ENCODE data around the gene CGB3.

Gene CGB3

DNA sequence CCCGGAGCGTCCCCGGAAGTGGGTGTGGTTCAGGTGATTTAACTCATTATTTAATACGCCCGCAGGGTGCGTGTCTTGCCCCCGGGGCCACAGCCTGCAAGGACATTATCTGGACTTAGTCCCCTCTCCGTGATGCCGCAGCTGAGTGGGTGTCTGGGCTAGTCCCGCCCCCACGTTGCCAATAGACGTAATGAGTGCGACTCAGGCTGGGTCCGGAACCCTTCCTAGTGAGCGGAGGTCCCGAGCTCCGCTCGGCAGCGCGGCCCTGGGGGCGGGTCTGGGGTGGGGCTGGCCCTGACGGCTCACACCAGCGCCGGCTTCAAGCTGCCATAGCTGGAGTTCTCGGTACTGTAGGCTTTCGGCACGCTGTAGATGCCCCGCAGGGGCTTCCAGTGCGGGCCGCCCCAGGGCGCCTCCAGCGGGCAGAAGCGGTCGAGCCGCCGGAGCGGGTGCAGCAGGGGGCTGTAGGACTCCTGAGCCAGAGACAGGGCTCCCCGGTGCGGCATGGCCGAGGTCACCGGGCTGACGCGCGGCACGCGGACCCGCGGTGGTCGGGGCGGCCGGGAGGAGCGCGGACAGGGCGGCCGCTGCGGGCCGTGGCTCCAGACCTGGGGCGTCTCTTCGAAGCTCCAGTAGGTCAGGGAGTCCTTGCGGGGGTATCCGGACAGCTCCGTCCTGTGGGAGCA is 6.3 kb downstream of the CGB3 start:
- Histone ChIP-seq H3K4me3 (ENCODE audit: low read depth, low read length) (peak overlapping the region; percentile 47), H3K27me3 (replicated peaks) (no peaks in the 10 kb centered on the region), H3K27ac (no peak overlapping the region), H3K36me3 (replicated peaks) (peaks cover 11% of the 10 kb centered on the region)
- DNase-seq = peak; percentile 57
- in situ Hi-C loops (cut with HindIII; ENCODE audit: low pct_ligation_motif_present, low sequenced_read_pairs) = no loop called here
- TF ChIP-seq, protein P1, sequence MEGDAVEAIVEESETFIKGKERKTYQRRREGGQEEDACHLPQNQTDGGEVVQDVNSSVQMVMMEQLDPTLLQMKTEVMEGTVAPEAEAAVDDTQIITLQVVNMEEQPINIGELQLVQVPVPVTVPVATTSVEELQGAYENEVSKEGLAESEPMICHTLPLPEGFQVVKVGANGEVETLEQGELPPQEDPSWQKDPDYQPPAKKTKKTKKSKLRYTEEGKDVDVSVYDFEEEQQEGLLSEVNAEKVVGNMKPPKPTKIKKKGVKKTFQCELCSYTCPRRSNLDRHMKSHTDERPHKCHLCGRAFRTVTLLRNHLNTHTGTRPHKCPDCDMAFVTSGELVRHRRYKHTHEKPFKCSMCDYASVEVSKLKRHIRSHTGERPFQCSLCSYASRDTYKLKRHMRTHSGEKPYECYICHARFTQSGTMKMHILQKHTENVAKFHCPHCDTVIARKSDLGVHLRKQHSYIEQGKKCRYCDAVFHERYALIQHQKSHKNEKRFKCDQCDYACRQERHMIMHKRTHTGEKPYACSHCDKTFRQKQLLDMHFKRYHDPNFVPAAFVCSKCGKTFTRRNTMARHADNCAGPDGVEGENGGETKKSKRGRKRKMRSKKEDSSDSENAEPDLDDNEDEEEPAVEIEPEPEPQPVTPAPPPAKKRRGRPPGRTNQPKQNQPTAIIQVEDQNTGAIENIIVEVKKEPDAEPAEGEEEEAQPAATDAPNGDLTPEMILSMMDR (IDR thresholded peaks at IDR 0.05; ENCODE audit: low read depth, low read length, missing control alignments) = peak; percentile 66

DNA sequence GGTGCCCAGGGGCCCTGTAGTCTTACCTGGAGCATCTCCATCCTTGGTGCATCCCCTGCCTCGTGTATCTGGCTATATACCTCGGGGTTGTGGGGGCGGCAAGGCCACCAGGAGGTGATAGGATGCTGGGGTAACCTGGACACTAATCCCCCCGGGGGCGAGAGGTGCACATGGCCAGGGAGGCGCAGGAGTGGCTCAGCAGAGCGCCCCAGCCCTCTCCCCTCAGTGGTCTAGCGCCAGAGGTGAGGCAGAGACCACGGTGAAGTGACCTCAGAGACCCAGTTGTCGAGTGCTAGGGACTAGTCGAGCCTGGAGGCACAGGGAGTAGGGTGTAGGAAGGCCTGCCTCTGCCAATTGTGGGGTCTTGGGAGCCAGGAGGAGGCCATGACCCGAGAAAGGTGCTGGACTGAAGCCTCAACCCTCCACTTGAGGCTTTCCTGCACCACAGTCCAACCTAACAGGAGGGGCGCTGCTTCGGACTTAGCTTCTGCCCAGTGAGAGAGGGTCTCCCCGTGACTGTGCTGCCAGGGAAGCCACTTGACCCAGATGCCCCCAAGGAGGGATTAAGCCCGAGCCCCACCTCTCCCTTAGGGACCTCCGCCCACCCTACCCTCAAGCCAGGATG is 7.0 kb downstream of the CGB3 start, which contains the start of gene LHB:
Gene LHB, minus strand, starts transcription at position 51 of the 625 bp plus-strand sequence. Its CDS starts 10 bp downstream, at position 41.
- H3K27ac ChIP-seq = no peak within 1 kb of the TSS
- TF ChIP-seq, protein P1 (IDR thresholded peaks at IDR 0.05; ENCODE audit: low read depth, low read length, missing control alignments) = peak; percentile 11
- in situ Hi-C loops (cut with HindIII; ENCODE audit: low pct_ligation_motif_present, low sequenced_read_pairs) = no loop called here
- peaks cover 14% of the 10 kb centered on the region for H3K36me3 ChIP-seq (replicated peaks)
- peak within 1 kb of the TSS; percentile 47 for H3K4me3 ChIP-seq (ENCODE audit: low read depth, low read length)
- no peaks in the 10 kb centered on the region for H3K27me3 ChIP-seq (replicated peaks)
- DNase-seq = no peak

DNA sequence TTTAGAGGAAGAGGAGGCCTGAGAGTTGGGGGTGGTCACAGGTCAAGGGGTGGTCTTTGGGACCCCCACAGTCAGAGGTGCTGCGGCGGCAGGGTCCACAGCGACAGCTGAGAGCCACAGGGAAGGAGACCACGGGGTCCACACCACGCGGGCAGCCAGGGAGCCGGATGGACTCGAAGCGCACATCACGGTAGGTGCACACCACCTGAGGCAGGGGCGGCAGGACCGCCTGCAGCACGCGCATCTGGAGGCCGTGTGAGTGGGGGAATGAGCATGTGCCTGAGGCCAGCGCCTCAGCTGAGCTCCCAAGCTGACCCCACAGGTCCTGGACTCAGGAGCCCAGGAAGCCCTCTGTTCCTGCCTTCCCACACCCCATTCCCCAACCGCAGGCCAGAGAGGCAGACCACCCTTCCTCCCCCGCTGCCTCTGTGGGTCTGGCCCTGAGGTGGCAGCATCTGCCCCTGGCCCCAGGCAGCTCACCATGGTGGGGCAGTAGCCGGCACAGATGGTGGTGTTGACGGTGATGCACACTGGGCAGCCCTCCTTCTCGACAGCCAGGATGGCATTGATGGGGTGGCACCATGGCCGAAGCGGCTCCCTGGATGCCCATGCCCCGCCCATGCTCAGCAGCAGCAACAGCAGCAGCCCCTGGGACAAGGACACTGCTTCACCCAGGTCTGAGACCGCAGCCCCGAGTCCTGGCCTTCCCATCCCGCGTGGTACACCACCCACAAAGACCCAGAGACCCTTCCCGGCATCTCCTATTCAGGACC is 7.9 kb downstream of the CGB3 start:
- no peak for DNase-seq
- H3K27ac ChIP-seq = no peak overlapping the region
- no peak overlapping the region for H3K4me3 ChIP-seq (ENCODE audit: low read depth, low read length)
- H3K27me3 ChIP-seq (replicated peaks) = no peaks in the 10 kb centered on the region
- H3K36me3 ChIP-seq (replicated peaks) = peaks cover 23% of the 10 kb centered on the region
- in situ Hi-C loops (cut with HindIII; ENCODE audit: low pct_ligation_motif_present, low sequenced_read_pairs) = no loop called here
- TF ChIP-seq, protein P1 (IDR thresholded peaks at IDR 0.05; ENCODE audit: low read depth, low read length, missing control alignments) = no peak

DNA sequence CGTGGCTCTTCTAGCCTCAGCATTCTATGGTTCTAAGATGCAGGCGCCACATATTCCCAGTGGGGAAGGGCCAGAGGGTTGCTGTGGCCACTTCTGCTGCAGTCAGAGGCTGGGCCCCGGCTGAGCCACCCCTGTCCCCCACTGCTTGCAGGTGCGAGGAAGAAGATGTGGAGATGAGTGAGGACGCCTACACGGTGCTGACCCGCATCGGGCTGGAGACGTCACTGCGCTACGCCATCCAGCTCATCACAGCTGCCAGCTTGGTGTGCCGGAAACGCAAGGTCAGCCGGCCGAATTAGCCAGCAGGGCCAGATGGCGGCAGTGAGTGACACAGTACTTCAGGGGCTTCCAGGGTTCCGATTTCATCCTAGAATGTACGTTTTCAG is 9.3 kb downstream of the CGB3 start:
- H3K36me3 ChIP-seq (replicated peaks) = peaks cover 34% of the 10 kb centered on the region

DNA sequence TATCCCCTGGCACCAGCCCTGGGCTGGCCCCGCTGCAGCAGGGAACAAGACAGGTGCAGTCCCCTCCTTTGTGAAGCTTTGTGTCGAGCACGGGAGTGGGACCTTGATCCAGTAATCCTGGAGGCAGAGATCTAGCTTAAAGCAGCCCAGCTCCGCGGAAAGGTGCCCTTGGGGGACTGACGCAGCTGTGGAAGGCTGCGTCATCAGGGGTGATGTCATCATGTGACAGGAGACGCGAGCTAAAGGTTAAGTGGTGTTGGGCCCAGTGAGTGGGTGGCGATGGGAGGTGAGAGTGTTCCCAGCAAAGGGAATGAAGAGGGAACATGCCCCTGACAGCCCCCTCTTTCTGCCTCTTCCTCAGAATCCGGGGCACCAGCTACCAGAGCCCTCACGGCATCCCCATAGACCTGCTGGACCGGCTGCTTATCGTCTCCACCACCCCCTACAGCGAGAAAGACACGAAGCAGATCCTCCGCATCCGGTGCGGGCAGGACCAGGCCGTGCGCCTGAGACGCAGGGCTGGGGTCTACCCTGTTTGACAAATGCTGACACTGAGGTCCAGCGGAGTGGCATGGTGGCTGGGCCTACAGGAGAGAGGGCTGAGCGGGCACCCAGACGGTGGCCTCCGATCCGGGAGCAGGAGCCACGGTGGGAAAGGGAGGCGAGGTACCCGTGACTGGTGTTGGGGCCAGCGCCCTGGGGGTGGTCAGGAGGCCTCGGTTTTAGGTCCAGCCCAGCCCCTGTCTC is 9.8 kb downstream of the CGB3 start:
- TF ChIP-seq, protein P1 (IDR thresholded peaks at IDR 0.05; ENCODE audit: low read depth, low read length, missing control alignments) = no peak
- DNase-seq = no peak
- Histone ChIP-seq H3K27me3 (replicated peaks) (no peaks in the 10 kb centered on the region), H3K27ac (no peak overlapping the region), H3K4me3 (ENCODE audit: low read depth, low read length) (no peak overlapping the region), H3K36me3 (replicated peaks) (peaks cover 40% of the 10 kb centered on the region)
- in situ Hi-C loops (cut with HindIII; ENCODE audit: low pct_ligation_motif_present, low sequenced_read_pairs) = no loop called here

More for the DNA sequence above, 9.3 kb downstream of the CGB3 start:
- no peak for DNase-seq
- H3K27ac ChIP-seq = no peak overlapping the region
- H3K27me3 ChIP-seq (replicated peaks) = no peaks in the 10 kb centered on the region
- in situ Hi-C loops (cut with HindIII; ENCODE audit: low pct_ligation_motif_present, low sequenced_read_pairs) = no loop called here
- TF ChIP-seq, protein P1 (IDR thresholded peaks at IDR 0.05; ENCODE audit: low read depth, low read length, missing control alignments) = no peak
- H3K4me3 ChIP-seq (ENCODE audit: low read depth, low read length) = no peak overlapping the region

Data from brain microvascular endothelial cell (primary cell).